Erythroblast (primary cell): ENCODE results near the gene ZC2HC1C.

ENCODE experiments used
- GATA1 ChIP-seq: IDR thresholded peaks from 2 replicates; pipeline ENCODE4 v1.6.1; 2011; ENCODE audit warnings: low read depth, mild to moderate bottlenecking, control low read depth, low read length, moderate library complexity
- POLR2A ChIP-seq: IDR thresholded peaks from 2 replicates; pipeline ENCODE4 v1.6.1; 2011; ENCODE audit warnings: mild to moderate bottlenecking, low read length

- TF ChIP-seq POLR2A (no peak), GATA1 (no peak)
Measured at GRCh38 chr14:75081660-75082229, 12.3 kb downstream of the ZC2HC1C start.
